Esophagus squamous epithelium (tissue), 5 donors: ENCODE results near the gene OLFML2A. TPM values are rescaled to one million over a fixed set of nuclear protein-coding genes. Genes with fewer than 3 reads are reported as not detected.

Experiments
- DNase-seq: peaks from one replicate; lab custom pipeline; 2025; lab: John Stamatoyannopoulos, UW
- H3K27ac ChIP-seq, 4 donors: fragments of 200-600 bp; sonication (generic); one replicate each; pipeline ENCODE4 v1.5.1; 2016 to 2019; ENCODE audit warnings: mild to moderate bottlenecking in 1 of 4
- H3K27me3 ChIP-seq, 4 donors: fragments of 200-600 bp; sonication (generic); 1 replicate in 3 of 4; 2 replicates in 1 of 4; pipeline versions ENCODE4 v1.5.1 to v1.6.0; 2017 to 2021; ENCODE audit warnings: antibody characterized with exemption in 1 of 4
- H3K36me3 ChIP-seq, 3 donors: fragments of 200-600 bp; sonication (generic); one replicate each; pipeline ENCODE4 v1.5.1; 2016 to 2019
- H3K4me1 ChIP-seq, 3 donors: fragments of 200-600 bp; sonication (generic); one replicate each; pipeline ENCODE4 v1.5.1; 2017 to 2019
- H3K4me3 ChIP-seq, 4 donors: fragments of 200-600 bp; sonication (generic); 1 replicate in 3 of 4; 2 replicates in 1 of 4; pipeline ENCODE4 v1.5.1; 2016 to 2019; ENCODE audit warnings: mild to moderate bottlenecking in 2 of 4, moderate library complexity in 1 of 4
- H3K9me3 ChIP-seq, 3 donors: fragments of 200-600 bp; sonication (generic); one replicate each; pipeline ENCODE4 v1.5.1; 2016 to 2019
- CTCF ChIP-seq, 6 experiments: fragments of 450-650 bp in 4 of 6; fragments of 200-600 bp in 2 of 6; sonication (generic) in 2 of 6; IDR thresholded peaks; one replicate each; pipeline ENCODE4 v1.5.1; 2016 to 2019; ENCODE audit warnings: antibody characterized with exemption in 6 of 6, mild to moderate bottlenecking in 4 of 6, moderate library complexity in 4 of 6
- POLR2A ChIP-seq, 4 donors: fragments of 450-650 bp; IDR thresholded peaks; one replicate each; pipeline ENCODE4 v1.6.1; 2017; ENCODE audit warnings: antibody characterized with exemption in 4 of 4, mild to moderate bottlenecking in 4 of 4, moderate library complexity in 3 of 4
- WGBS, 2 donors: methylation state at CpG; one replicate each; pipeline ENCODE4 v1.1.5; 2018; 5-methylcytosine and 5-hydroxymethylcytosine counted together
- intact Hi-C: fragments of 100-400 bp; cut with DNase I; formaldehyde crosslinking; loops from one replicate; pipeline ENCODE4 v1.15.0; 2022
- total RNA-seq, 4 donors: library from RNA; depleted of rRNA; stranded (reverse); fragments of >200 nt; gene quantifications; one replicate each; pipeline ENCODE4 v1.1.0, GENCODE V29; 2016
- donor health status: DM: yes; HTN: yes; CAD: no.

OLFML2A gene
- total RNA-seq, 4 donors from 2014 or later, result 9.0 to 21.7 (median 13.6) TPM

GRCh38 chr9:124808246-124808956, 31.5 kb downstream of the OLFML2A start:
- no peak for DNase-seq
- TF ChIP-seq CTCF (IDR thresholded peaks at IDR 0.05) (no peak), POLR2A (IDR thresholded peaks at IDR 0.05) (no peak)
- intact Hi-C loops, result no loop called here
- H3K27ac ChIP-seq, result no peak overlapping the region
- WGBS, 2 donors, result 69 to 77% methylated on average over 7 to 9 of the region's 12 CpGs
- H3K9me3 ChIP-seq, result no peaks in the 10 kb centered on the region
- H3K4me3 ChIP-seq, result no peak overlapping the region
- no peaks in the 10 kb centered on the region for H3K27me3 ChIP-seq
- peaks cover 0 to 29% (median 0%) of the 10 kb centered on the region in 3 donors for H3K36me3 ChIP-seq
- peaks cover 9 to 34% (median 20%) of the 10 kb centered on the region in 3 donors for H3K4me1 ChIP-seq

- Histone ChIP-seq H3K36me3 (peaks cover 0 to 21% (median 0%) of the 10 kb centered on the region in 3 donors), H3K4me3 (no peak overlapping the region), H3K9me3 (no peaks in the 10 kb centered on the region), H3K4me1 (peaks cover 9 to 42% (median 27%) of the 10 kb centered on the region in 3 donors), H3K27me3 (no peaks in the 10 kb centered on the region), H3K27ac (no peak overlapping the region)
- intact Hi-C loops, result no loop called here
- DNase-seq, result no peak
- no peak for TF ChIP-seq POLR2A (IDR thresholded peaks at IDR 0.05)
- no peak for TF ChIP-seq CTCF (IDR thresholded peaks at IDR 0.05)
- WGBS, 2 donors, result 95 to 97% methylated on average over 6 of the region's 6 CpGs
These were observed 32.3 kb downstream of the OLFML2A start for GRCh38 chr9:124809211-124809610.

DNA sequence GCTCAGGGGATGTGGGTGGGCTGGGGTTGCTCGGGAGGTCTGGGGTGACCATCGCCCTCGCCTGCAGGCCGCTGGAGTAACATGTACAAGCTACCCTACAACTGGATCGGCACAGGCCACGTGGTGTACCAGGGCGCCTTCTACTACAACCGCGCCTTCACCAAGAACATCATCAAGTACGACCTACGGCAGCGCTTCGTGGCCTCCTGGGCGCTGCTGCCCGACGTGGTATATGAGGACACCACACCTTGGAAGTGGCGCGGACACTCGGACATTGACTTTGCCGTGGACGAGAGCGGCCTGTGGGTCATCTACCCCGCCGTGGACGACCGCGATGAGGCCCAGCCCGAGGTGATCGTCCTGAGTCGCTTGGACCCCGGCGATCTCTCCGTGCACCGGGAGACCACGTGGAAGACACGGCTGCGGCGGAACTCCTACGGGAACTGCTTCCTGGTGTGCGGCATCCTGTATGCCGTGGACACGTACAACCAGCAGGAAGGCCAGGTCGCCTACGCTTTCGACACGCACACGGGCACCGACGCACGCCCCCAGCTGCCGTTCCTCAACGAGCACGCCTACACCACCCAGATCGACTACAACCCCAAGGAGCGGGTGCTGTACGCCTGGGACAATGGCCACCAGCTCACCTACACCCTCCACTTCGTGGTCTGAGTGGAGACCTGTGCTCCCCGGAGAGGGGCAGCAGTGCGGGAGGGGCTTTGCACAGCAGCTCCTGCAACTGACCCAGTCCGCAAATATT, 33.0 kb downstream of the OLFML2A start:
- Histone ChIP-seq H3K4me1 (peaks cover 9 to 49% (median 27%) of the 10 kb centered on the region in 3 donors), H3K36me3 (peaks cover 0 to 14% (median 0%) of the 10 kb centered on the region in 3 donors), H3K27me3 (no peaks in the 10 kb centered on the region), H3K4me3 (no peak overlapping the region), H3K9me3 (no peaks in the 10 kb centered on the region), H3K27ac (peak overlapping the region in 3 of 4 donors; percentile 68 to 75 (median 73))
- WGBS, 2 donors, result 89% methylated on average over 7 of the region's 60 CpGs; no CpG with 5 or more reads in 1 of the 2 donors
- TF ChIP-seq POLR2A (IDR thresholded peaks at IDR 0.05) (no peak), CTCF (IDR thresholded peaks at IDR 0.05) (no peak)
- no peak for DNase-seq
- intact Hi-C loops, result no loop called here

DNA sequence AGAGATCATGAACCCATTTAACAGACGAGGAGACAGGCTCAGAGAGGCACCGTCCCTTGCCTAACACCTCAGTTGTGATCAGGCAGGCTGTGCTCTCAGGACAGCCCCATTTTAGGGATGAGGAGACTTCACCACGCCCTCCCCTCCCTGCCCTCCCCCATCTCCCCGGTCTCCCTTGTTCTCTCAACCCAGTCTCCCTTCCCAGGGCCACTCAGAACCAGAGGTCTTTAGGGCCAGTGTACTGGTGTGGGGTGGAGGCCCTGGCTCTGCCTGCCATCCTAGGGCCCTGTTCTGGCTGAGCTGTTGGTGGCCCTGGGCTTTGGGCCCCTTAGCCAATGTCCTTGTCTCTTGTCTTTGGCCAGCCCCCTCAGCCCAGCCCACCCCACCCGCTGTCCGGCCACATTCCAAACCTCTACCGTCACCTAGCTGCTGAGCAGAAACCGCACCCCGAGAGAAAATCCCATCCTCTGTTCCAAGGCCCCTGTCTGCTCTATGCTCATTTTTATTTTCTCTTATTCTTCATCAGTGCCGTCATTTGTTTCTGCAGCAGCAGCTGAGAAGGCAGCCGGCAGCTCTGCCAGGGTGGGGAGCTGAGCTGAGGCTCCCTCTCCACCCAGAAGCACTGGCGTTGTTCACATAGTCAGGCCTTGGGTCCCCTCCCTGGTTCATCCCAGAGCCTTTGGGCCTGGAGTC, 33.9 kb downstream of the OLFML2A start:
- H3K36me3 ChIP-seq, result peaks cover 0 to 12% (median 0%) of the 10 kb centered on the region in 3 donors
- H3K4me3 ChIP-seq, result no peak overlapping the region
- no peaks in the 10 kb centered on the region for H3K27me3 ChIP-seq
- DNase-seq, result no peak
- intact Hi-C loops, result no loop called here
- 45 to 52% methylated on average over 6 to 11 of the region's 12 CpGs for WGBS, 2 donors
- H3K4me1 ChIP-seq, result peaks cover 9 to 53% (median 27%) of the 10 kb centered on the region in 3 donors
- H3K9me3 ChIP-seq, result no peaks in the 10 kb centered on the region
- peak overlapping the region; percentile 68 to 76 (median 74) for H3K27ac ChIP-seq
- TF ChIP-seq CTCF (IDR thresholded peaks at IDR 0.05), result no peak
- TF ChIP-seq POLR2A (IDR thresholded peaks at IDR 0.05), result no peak
